CMK (cell line): ENCODE results near the gene ETS2.

Experiments used
- DNase-seq: peaks from one replicate; pipeline ENCODE4 v3.0.0-alpha.2; 2010; ENCODE audit warnings: low read depth

Gene ETS2

DNA sequence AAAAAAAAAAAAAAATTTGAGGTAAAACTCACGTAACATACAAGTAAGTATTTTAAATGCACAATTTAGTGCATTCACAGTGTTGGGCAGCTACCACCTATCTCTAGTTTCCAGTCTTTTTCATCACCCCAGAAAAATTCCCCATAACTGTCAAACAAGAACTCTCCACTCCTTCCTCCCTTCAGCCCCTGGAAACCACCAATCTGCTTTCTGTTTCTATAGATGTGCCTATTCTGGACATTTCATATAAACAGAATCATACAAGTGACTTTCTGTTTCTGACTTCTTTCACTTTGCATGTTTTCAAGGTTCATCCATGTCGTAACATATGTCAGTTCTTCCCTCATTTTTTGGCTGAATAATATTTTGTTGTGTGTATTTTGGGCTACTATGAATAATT, 24.9 kb upstream of the ETS2 start:
- DNase-seq, result no peak

DNA sequence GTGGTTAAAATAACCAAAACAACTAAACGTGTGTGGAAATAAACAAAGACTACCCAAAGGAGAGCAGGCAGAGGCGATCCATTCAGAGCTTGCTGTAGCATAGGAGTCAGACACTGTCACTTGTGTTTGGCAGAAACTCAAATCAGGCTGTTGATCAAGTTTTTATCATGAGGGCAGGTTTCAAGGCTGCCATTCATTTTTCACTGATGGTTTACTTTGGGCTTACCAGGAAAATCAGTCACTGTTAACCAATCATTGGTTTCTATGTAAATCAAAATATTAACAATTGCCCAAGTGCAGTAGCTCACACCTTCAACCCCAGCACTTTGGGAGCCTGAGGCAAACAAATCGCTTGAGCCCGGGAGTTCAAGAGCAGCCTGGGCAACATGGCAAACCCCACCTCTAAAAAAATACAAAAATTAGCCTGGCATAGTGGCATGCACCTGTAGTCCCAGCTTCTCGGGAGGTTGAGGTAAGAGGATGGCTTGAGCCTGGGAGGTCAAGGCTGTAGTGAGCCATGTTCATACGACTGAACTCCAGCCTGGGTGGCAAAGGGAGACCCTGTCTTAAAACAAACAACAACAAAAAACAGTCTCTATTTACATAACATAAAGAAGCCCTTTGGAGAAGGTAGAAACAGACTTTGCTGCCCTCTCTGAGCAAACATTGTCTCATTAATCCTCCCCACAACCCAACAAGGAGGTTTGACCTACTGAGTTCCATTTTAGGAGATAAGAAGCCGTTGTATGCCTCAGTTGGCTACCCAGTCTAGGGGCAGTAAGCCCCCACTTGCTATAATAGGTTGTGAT, 21.1 kb upstream of the ETS2 start:
- no peak for DNase-seq

DNA sequence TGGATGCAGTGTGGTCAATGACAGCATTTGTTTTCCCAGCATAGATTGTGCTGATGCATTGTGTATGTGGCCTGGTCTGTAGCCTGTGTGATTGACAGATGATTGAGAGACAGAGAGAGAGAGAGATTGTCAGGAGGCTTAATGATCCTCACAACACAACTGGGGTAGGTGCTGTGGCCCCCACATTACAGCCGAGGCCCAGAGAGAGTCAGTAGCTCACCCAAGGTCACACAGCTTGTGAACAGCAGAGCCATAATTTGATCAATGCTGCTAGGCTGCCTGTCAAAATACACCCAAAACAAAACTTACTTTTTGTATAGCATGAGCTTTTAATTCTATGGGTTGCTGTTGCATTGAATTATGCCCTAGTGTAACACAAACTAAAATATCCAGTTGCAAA, 20.2 kb upstream of the ETS2 start:
- DNase-seq, result no peak

DNA sequence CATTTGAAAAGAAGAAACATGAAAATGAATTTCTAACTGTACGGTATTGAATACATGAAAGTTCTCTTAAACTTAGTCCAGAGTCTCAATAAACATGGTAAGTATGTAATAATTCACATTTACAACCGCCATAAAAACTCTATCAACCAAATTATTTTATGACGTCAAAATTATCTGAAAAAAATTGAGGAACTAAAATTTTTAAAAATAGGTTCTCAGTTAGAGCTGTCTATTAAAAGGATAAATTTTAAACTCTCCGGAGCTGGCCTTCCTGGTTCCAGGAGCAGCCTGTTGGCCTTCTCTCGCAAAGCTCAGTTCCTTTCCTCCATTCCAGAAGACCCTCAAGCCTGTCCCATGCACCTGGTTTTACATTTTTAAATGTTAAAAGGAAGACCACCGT, 18.7 kb upstream of the ETS2 start:
- DNase-seq, result no peak

DNA sequence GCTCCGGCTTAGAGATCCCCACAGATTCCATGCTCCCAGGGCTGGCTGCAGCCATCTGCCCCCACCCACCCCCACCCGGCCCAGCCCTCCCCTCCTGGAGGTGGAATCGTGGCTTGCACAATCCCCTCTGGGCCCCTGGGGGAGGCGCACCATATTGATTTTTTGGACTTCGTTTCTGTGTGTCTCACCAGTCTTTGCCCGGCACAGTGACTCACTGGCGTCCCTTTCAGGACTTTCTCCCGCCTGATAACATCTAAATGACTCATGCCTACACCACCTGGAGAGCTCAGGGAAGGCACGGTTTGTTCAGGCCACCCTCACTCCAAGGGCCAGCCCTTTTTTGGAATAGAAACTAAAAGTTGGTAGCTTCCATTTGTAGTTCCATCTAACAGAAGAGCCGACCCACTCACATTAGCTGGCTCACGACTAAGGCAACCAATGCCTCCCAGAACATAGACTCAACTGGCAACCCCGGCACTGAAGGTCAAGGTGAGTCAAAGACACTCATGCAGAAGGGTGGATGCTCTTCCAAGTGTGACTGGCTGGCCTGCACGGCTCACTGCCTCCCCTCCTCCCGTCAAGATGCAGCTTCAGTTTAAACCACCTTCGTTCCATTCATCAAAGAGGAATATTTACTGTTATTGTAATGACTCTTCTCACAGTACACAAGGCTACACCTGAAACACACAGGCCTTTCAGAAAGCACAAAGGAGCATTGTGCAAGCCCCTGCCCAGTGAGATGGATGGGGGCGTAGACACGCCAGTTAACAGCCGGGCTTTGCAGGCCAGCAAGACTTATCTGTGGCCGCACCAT, 18.1 kb upstream of the ETS2 start:
- DNase-seq, result no peak

DNA sequence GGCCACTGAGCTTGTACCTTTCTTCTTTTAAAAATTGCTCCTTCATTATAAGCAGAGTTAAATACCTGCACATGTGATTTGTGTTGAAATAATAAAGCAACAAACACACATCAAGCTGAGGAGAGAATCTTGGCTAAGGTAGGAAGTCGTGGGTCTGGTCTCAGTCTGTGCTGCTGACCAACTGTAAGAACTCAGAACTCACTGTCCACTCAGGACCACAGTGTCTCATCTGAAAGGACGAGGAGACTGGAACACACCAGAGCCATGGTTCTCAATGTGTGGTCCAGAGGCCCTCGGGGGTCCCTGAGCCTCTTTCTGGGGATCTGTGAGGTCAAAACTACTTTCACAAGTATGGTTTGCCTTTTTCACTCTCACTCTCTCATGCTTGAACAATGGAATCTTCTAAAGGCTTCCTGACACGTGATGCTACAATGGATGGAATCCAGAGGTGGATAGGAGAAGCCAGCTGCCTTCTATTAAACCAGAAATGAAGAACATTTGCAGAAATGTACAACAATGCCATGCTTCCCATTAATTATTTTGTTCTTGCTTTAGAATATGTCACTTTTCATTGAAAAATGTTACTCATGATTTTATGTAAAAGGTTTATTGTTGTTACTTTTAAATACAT, 17.3 kb upstream of the ETS2 start:
- DNase-seq, result no peak

DNA sequence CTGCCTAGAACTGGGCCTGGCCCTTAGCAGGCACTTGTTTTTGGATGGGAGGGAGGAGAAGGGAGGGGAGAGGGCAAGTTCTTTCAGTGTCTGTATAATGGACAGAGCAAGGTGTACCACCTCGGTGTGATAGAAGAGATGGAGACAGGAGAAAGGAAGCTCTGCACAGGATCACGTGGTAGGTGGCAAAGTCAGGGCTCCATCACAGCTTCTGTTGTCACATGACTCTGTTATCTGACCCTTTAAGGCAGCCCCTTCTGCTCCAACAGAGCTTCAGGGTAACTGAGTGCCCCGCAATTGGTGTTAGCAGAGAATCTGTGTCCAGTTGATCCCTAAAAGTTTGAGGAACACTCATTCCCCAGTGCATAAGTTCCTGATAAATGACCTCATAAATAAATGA, 16.5 kb upstream of the ETS2 start:
- DNase-seq, result no peak

DNA sequence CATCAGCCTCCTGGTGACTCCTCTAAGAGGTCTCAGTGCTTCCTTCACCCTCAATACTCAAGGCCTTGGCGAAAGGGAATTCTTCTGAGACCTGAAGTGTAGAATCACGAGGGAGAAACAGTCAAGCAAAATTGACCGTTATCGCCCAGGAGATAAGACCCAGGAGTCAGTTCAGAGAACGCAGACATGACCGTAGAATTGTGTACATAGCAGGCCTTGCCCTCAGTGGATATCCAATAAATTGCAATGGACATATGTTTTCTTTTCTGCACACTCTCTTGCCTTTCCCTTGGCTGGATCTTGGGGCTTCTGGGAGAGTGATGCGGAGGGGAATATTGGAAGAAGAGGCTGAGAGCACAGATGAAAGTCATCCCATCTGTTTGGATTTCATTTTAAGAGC, 15.7 kb upstream of the ETS2 start:
- DNase-seq, result no peak

DNA sequence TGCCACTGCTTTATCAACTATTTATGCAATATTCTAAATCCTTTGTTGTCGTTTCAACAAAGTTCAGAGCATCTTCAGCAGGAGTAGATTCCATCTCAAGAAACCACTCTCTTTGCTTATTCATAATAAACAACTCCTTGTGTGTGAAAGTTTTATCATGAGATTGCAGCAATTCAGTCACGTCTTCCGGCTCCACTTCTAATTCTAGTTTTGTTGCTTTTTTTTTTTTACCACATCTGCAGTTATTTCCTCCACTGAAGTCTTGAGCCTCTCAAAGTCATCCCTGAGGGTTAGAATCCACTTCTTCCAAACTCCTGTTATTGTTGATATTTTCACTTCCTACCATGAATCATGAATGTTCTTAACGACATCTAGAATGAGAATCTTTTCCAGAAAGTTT, 14.8 kb upstream of the ETS2 start:
- no peak for DNase-seq

DNA sequence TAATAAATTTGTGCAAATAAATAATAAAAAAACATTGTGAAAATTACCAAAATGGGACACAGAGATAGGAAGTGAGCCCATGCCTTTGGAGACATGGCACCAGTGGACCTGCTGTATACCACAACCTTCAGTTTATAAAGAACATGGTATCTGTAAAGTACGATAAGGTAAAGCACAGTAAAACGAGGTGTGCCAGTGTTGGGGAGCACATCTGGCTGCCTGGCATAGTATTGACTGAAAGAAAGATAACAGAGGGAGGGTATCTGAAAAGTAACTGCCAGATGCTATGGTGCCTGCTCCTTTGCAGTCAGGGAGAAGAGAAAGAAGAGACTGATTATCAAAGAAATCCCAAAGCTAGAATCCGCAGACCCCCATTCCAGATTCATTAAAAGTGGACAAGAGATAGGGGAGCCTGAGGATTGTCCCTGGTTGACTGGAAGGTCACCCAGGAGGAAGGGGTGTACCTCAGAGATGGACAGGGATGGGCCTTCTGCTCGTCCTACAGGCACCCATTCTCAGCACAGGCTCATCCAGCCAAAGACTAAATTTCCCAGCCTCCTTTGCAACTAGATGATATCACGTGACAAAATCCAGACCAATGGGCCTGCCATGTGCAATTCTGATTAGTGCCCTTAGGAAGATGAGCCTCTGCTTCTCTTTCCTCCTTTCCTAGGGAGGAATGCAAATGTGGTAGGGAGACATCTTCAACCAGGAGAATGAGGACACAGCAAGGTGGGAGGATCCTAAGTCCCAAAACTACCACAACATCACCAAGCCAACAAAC, 12.9 kb upstream of the ETS2 start:
- DNase-seq, result no peak

DNA sequence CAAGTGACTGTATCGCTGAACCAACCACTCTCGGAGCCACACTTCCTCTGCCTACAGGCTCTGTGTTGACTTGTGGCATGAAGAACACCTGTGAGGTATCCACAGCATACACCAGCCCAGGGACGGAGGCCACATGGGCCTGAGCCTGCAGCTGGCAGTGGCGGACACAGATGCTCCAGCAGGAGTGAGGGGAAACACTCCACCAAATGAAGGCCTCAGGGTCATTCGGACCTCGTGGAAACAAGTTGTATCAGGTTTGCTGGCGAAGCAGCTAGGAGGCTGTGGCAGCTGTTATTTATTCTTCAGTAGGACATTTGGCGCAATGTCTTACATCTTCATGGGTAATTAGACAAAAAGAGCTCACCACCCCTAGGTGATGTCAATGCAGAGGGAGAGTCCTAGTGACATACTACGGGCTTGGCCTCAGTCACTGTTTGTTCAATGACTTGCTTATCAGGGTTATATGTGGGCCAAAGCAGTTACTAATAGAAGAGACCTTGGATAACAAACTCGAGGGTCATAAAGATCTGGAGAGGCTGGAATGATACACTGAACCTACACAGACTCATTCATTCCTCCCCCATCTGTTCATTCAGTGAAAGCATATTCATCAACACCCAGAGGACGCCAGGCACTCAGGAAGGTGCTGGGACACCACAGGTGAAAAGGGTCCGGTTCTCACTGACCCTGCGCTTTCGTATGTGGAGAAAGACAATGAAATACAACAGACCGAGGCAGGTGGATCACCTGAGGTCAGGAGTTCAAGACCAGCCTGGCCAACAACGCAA, 11.6 kb upstream of the ETS2 start:
- no peak for DNase-seq

DNA sequence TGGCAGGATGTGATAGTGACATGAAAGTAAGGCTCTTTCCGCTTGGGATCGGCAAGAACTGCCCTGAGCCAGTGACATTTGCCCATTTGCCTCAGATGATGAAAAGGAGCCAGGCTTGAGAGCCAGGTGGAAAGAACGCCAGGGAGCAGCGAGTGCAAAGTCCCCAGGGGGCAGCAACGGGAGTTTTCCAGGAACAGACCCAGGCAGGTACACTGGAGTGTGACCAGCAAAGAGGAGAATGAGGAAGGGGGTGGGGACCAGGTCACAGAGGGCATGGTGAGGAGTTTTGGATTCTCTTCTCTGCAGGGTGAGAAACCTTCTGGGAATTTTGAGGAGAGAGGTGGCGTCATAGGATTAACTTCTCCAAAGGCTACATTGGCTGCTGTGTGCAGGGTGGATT, 10.8 kb upstream of the ETS2 start:
- DNase-seq, result no peak

DNA sequence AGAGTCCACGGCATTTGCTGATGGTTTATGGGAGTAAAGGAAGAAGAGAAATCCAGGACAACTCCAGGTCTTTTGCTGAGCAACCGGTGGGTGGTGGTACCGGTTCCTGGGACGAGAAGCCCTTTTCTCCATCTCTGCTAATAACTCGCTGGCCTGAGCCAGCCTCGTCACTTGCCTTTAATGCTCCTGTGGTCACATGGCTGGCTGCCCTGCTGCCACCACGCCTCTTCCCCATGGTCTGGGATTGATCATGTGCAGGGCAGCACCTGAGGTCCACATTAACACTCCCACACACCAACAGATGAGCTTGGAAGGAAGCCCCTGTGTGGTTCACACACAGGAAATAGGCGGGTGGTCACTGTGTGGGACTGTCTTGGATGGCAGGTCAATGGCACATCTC, 10.3 kb upstream of the ETS2 start:
- DNase-seq, result no peak

DNA sequence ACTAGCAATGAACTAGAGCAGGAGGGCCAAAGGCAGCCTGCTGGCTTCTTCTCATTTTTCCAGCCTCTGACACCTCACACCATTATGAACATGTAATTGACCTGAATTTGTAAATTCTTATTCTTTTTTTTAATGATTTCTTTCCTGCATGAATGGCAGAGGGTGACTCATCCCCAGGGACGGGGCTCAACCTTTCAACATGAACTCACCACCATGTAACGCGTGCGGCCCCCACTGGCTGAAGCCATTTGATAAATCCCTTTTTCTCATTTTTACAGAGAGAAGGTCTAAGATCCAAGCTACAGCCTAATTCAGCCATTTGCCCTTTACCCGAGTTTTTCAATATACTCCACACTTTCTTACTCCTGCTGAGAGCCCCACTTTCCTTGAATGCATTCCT, 9.3 kb upstream of the ETS2 start:
- DNase-seq, result no peak

DNA sequence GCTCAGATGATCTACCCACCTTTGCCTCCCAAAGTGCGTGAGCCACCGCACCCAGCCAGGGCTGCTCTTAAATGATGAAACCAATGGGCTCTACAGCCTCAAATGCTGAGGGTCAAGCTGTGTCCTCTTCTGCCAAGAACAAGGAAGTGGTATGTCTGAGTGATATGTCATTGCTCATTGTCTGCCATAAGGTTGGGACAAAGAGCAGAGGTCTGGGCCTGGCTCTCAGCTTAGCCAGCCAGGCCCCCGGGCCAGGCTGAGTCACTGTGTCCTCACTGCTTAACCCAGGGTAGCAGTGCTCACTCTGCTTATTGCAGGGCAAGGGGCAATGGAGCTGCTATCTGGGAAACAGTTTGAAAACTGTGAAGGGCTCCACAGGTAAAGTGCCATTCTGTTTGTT, 8.3 kb upstream of the ETS2 start:
- DNase-seq, result peak; percentile 22

DNA sequence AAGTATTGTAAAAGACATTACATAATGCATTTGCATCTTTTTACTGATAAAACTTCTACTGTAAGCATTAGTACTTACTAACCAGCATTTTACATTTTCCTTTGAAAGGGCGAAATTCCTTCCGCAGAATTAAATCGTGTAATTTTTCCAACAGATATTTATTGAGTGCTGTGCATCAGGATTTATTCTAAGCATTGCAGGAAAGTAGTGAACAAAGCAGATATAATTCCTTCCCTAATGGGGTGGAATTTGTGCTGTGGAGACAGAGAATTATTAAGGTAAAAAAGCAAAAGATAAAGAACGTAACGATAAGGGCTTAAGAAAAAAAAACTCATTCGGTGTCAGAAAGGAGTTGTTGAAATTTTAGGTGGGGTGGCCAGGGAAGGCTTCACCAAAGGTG, 7.6 kb upstream of the ETS2 start:
- DNase-seq, result no peak

DNA sequence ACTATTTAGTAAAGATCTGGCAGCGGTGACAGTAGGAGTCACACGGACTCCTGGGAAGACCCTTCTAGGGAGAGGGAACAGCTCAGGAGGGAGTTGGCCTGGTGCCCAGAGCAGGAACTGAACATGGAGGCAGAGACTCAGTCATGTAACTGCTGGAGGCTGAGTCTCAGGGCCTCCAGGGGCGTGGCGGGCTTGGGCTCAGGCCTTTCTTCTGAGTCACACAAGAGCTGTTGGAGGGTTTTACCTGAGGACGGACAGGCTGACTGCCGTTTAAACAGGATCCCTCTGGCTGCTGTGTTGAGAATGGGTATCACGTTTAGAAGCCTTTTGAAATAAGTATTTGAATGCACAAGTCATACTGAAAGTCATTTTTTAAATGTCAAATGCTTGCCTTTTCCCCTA, 7.2 kb upstream of the ETS2 start:
- no peak for DNase-seq

DNA sequence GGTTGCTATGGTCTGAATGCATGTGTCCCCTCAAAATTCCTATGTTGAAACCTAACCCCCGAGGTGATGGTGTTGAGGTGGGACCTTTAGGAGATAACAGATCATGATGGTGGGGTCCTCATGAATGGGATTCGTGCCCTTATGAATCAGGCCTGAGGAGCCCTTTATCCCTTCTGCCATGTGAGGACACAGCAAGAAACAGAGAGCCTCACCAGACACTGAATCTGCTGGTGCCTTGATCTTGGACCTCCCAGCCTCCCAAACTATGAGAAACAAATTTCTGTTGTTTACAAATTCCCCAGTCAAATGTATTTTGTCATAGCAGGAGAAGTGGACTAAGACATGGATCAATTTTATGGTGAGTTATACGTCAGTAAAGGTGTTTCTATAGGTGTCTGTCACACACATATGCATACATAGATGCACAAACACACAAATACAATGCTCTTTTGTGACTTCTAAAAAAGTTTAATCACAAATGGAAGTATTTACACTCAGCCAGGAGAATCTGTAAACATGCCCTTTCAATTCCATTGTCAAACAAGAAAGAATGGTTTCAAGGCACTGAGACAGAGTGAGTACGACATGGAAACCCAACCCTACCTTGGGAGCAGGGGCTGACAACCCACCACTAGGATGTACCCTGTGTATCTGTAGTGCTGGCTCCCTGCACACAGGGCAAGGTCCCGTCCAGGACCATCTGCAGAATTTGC, 5.5 kb upstream of the ETS2 start:
- no peak for DNase-seq

DNA sequence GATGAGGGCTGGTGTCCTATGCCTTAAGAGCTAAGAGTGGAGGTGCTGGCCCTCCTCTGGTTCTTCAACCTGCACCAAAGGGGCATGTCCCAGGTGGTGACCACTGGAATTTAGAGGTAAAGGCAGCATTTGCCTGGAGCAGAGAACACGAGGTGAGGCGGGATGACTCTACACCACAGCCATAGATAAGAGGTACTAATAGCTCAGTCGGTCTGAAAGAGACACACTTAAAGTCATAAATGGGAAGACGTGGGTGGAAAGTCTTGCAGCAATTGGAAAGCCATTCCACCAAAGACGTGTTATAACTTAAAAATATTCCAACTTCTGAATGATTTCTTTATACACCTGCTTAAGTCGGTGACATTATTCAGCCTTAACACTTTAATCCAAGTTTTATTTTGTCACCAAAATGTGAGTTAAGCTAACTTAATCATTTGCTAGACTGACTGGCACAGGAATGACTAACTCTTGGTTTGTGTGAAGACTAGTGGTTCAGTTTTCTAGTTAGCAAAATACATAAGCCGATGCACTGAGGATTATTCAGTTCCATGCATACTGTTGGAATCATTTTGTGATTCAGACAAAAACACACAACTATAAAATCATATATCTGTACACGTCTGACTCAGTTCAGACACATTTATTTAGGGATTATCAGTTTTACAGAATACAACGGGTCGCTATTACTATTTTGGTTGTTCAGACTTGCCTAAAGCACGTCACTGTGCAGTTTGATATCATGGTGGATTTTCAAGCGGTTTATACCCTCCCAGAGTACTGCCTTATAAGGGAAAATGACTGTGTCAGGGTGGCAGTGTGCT, 4.6 kb upstream of the ETS2 start:
- DNase-seq, result no peak
